ENCODE measurements around the gene FBXW9.
"Not testable (repeated sequence)": the region's sequence is repeated elsewhere in the genome, so short reads cannot be mapped to it uniquely, and the experiment has no call there.

Gene FBXW9

DNA sequence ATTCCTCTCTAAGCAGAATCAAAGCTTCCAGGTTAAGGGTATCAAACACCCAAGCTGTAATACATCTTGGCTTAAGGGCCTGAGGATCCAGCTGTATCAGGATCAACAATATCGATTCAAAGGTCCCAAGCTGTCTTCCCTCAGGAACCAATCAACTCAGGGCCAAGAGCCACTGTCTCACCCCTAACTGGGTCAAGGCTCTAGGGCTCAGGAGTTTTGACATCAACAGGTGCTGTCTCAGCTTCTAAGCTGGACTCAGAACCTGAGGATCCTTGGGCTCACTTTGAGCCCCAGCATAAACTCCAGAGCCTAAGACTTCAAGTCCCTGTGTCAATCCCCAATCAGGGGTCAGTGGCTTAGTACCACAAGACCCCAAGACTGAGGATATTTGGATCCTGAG, 917 bp downstream of the FBXW9 start:
- H3K9me3 ChIP-seq (ENCODE audit: insufficient read depth, low read depth, low read length): no peaks in the 10 kb centered on the region
- peak overlapping the region; percentile 82 for H3K4me3 ChIP-seq (ENCODE audit: low read length)
- WGBS: 89% methylated on average over 1 of the region's 1 CpG
- H3K27ac ChIP-seq (ENCODE audit: low read depth, low read length): no peak overlapping the region
- H3K36me3 ChIP-seq (ENCODE audit: insufficient read depth, low read length): peaks cover 27% of the 10 kb centered on the region
- H3K9ac ChIP-seq (ENCODE audit: low read depth, low read length): peak overlapping the region; percentile 74
- no peaks in the 10 kb centered on the region for H3K4me1 ChIP-seq (ENCODE audit: insufficient read depth, low read length)
- H3K27me3 ChIP-seq (ENCODE audit: insufficient read depth, low read length): no peaks in the 10 kb centered on the region

- Histone ChIP-seq H3K27ac (ENCODE audit: low read depth, low read length) (no peak overlapping the region), H3K27me3 (ENCODE audit: insufficient read depth, low read length) (no peaks in the 10 kb centered on the region), H3K9ac (ENCODE audit: low read depth, low read length) (no peak overlapping the region), H3K9me3 (ENCODE audit: insufficient read depth, low read depth, low read length) (no peaks in the 10 kb centered on the region), H3K4me1 (ENCODE audit: insufficient read depth, low read length) (no peaks in the 10 kb centered on the region), H3K36me3 (ENCODE audit: insufficient read depth, low read length) (peaks cover 23% of the 10 kb centered on the region), H3K4me3 (ENCODE audit: low read length) (0 out of 2 replicates have a peak overlapping the region, but pooled peaks have one; percentile 82)
- WGBS: 84% methylated on average over 2 of the region's 2 CpGs
These were observed 1.3 kb downstream of the FBXW9 start for GRCh38 chr19:12695096-12695495.

DNA sequence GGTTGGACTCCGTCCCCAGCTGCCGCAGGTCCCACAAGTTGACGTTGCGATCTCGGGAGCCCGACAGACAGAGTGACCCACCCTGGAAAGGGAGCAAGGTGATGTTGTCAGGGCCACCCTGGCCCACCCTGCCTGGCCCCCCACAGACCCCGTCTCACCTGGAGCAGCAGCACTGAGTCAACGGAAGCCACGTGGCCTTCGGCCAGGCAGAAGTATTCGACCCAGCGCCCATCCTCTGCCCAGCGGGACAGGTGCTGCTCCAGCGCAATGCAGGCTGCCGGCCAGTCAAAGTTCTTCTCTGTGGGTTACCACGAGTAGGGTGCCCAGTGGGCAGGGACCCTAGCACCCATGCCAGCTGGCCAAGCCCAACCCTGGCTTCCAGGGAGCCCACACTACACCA, 1.8 kb downstream of the FBXW9 start:
- H3K27ac ChIP-seq (ENCODE audit: low read depth, low read length): no peak overlapping the region
- no peak overlapping the region for H3K4me3 ChIP-seq (ENCODE audit: low read length)
- no peaks in the 10 kb centered on the region for H3K4me1 ChIP-seq (ENCODE audit: insufficient read depth, low read length)
- peaks cover 19% of the 10 kb centered on the region for H3K36me3 ChIP-seq (ENCODE audit: insufficient read depth, low read length)
- WGBS: 94% methylated on average over 16 of the region's 16 CpGs
- H3K9ac ChIP-seq (ENCODE audit: low read depth, low read length): no peak overlapping the region
- no peaks in the 10 kb centered on the region for H3K27me3 ChIP-seq (ENCODE audit: insufficient read depth, low read length)
- no peaks in the 10 kb centered on the region for H3K9me3 ChIP-seq (ENCODE audit: insufficient read depth, low read depth, low read length)

- H3K4me3 ChIP-seq (ENCODE audit: low read length): no peak overlapping the region
- no peaks in the 10 kb centered on the region for H3K4me1 ChIP-seq (ENCODE audit: insufficient read depth, low read length)
- no peak overlapping the region for H3K9ac ChIP-seq (ENCODE audit: low read depth, low read length)
- H3K36me3 ChIP-seq (ENCODE audit: insufficient read depth, low read length): peaks cover 6% of the 10 kb centered on the region; the same call in 1 of the 2 replicates
- no peaks in the 10 kb centered on the region for H3K9me3 ChIP-seq (ENCODE audit: insufficient read depth, low read depth, low read length)
- no peak overlapping the region for H3K27ac ChIP-seq (ENCODE audit: low read depth, low read length)
- H3K27me3 ChIP-seq (ENCODE audit: insufficient read depth, low read length): no peaks in the 10 kb centered on the region
- WGBS: 95% methylated on average over 5 of the region's 5 CpGs
These were observed 3.5 kb downstream of the FBXW9 start for GRCh38 chr19:12692960-12693359.

DNA sequence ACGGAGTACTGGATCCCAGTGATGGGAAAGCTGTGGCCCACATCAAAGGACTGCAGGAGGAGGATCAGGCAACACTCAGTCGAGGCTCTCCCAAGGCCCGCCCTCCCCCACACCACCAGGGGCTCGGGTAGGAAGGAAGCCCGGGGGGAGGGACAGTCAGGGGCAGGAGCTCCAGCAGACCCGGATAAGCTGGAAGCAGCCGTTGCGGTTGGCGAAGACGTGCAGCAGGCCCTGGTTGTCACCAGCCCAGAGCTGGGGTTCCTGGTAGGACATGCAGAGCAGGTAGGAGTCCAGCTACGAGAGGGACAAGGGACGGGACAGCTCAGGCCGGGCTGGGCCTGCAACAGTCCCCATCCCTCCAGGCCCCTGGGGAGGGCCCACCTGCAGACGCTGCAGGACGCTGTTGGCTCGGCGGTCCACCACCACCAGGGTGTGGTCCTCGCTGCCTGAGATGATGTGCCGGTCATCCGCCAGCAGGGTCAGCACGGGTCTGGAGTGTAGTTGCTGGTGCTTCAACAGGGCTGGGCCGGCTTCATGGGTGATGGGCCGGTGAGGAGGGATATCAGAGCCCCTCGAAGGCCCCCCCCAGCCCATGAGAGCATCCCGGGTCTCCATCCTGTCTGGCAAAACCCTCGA, 6.7 kb downstream of the FBXW9 start:
- Histone ChIP-seq H3K9ac (ENCODE audit: low read depth, low read length) (no peak overlapping the region), H3K27me3 (ENCODE audit: insufficient read depth, low read length) (no peaks in the 10 kb centered on the region), H3K36me3 (ENCODE audit: insufficient read depth, low read length) (peaks cover 3% of the 10 kb centered on the region; the same call in 1 of the 2 replicates), H3K9me3 (ENCODE audit: insufficient read depth, low read depth, low read length) (no peaks in the 10 kb centered on the region), H3K27ac (ENCODE audit: low read depth, low read length) (no peak overlapping the region), H3K4me1 (ENCODE audit: insufficient read depth, low read length) (no peaks in the 10 kb centered on the region), H3K4me3 (ENCODE audit: low read length) (no peak overlapping the region)
- 91% methylated on average over 26 of the region's 26 CpGs for WGBS

- no peak overlapping the region for H3K4me3 ChIP-seq (ENCODE audit: low read length)
These were observed 7.4 kb downstream of the FBXW9 start for GRCh38 chr19:12689012-12689411.

DNA sequence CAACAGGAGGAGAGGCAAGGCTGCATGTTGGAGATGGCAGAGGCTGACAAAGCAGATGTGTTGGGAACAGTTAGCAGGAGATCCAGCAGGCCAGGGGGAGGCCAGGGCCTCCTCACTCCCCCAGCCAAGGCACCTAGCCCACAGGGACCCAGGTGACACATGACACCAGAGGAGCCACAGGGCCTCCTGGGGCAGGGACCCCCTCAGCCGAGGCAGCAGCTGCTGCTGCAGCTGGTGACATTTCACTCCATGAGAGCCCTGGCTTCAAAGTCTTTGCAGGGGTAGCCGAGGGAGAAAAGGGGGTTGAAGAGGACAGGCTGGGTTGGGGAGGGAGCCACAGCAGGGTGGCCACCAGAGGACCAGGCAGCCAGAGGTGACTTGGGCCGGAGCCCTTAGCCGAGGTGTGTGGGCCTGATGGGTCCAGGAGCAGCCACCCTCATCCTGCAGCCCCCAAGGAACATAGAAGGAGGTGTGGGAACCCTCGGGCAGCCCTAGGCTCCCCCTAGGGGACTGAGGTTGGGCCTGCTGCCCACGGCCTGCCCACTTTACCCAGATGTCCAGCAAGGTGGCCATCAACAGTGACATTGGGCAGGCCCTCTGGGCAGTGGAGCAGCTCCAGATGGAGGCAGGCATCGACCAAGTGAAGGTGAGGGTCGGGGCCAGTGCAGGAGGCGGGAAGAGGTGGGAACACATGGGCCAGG, 8.8 kb downstream of the FBXW9 start, which contains the start of gene GNG14:
Gene GNG14 (plus strand): TSS at position 503 of the 701 bp plus-strand sequence. CDS start 51 bp downstream, at position 554.
- no peaks in the 10 kb centered on the region for H3K9me3 ChIP-seq (ENCODE audit: insufficient read depth, low read depth, low read length)
- no peak within 1 kb of the TSS for H3K27ac ChIP-seq (ENCODE audit: low read depth, low read length)
- no peak within 1 kb of the TSS for H3K4me3 ChIP-seq (ENCODE audit: low read length)
- WGBS: 91% methylated on average over 9 of the region's 9 CpGs
- H3K27me3 ChIP-seq (ENCODE audit: insufficient read depth, low read length): no peaks in the 10 kb centered on the region
- H3K36me3 ChIP-seq (ENCODE audit: insufficient read depth, low read length): 0 out of 2 replicates have a peak, but pooled peaks cover 1% of the 10 kb centered on the region
- no peak within 1 kb of the TSS for H3K9ac ChIP-seq (ENCODE audit: low read depth, low read length)
- H3K4me1 ChIP-seq (ENCODE audit: insufficient read depth, low read length): no peaks in the 10 kb centered on the region

More at GRCh38 chr19:12689012-12689411, 7.4 kb downstream of the FBXW9 start:
- Histone ChIP-seq H3K27ac (ENCODE audit: low read depth, low read length) (no peak overlapping the region), H3K27me3 (ENCODE audit: insufficient read depth, low read length) (no peaks in the 10 kb centered on the region), H3K36me3 (ENCODE audit: insufficient read depth, low read length) (peaks cover 3% of the 10 kb centered on the region; the same call in 1 of the 2 replicates), H3K9ac (ENCODE audit: low read depth, low read length) (no peak overlapping the region), H3K4me1 (ENCODE audit: insufficient read depth, low read length) (no peaks in the 10 kb centered on the region), H3K9me3 (ENCODE audit: insufficient read depth, low read depth, low read length) (no peaks in the 10 kb centered on the region)
- 97% methylated on average over 12 of the region's 12 CpGs for WGBS

- no peaks in the 10 kb centered on the region for H3K36me3 ChIP-seq (ENCODE audit: insufficient read depth, low read length)
- H3K9me3 ChIP-seq (ENCODE audit: insufficient read depth, low read depth, low read length): no peaks in the 10 kb centered on the region
- H3K9ac ChIP-seq (ENCODE audit: low read depth, low read length): no peak overlapping the region
- 94% methylated on average over 3 of the region's 3 CpGs for WGBS
- no peaks in the 10 kb centered on the region for H3K27me3 ChIP-seq (ENCODE audit: insufficient read depth, low read length)
- H3K4me3 ChIP-seq (ENCODE audit: low read length): no peak overlapping the region
- no peaks in the 10 kb centered on the region for H3K4me1 ChIP-seq (ENCODE audit: insufficient read depth, low read length)
- no peak overlapping the region for H3K27ac ChIP-seq (ENCODE audit: low read depth, low read length)
These were observed 10.6 kb downstream of the FBXW9 start for GRCh38 chr19:12685831-12686230.

GRCh38 chr19:12681074-12681987, 15.1 kb downstream of the FBXW9 start, which contains the start of gene DHPS:
Gene DHPS, minus strand, starts transcription at chr19:12681880. Its CDS starts 114 bp downstream, at chr19:12681766.
- WGBS: under 1% methylated on average over 68 of the region's 68 CpGs
- Histone ChIP-seq H3K4me3 (ENCODE audit: low read length) (peak within 1 kb of the TSS; percentile 91), H3K9ac (ENCODE audit: low read depth, low read length) (peak within 1 kb of the TSS; percentile 99), H3K27me3 (ENCODE audit: insufficient read depth, low read length) (no peaks in the 10 kb centered on the region), H3K9me3 (ENCODE audit: insufficient read depth, low read depth, low read length) (no peaks in the 10 kb centered on the region), H3K4me1 (ENCODE audit: insufficient read depth, low read length) (no peaks in the 10 kb centered on the region), H3K36me3 (ENCODE audit: insufficient read depth, low read length) (peaks cover 37% of the 10 kb centered on the region), H3K27ac (ENCODE audit: low read depth, low read length) (peak within 1 kb of the TSS; percentile 99)

DNA sequence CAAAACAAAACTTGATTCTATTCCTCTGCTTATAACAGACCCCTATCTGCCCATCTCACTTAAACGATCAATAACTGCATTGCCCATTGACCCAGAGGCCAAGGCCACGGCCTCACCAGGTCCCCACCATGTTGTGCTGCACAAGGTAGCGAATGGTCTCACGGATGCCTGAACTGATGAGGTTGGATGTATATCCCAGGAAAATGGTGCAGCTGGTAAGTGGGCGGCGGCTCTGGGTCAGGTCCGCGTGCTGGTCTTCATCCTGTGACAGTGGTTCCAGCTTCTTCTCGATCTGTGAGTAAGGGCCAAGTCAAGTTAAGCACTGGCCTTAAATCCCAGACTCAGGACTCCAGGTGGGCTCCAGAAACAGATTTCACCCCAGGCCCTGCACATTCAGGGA, 16.4 kb downstream of the FBXW9 start:
- WGBS: 96% methylated on average over 9 of the region's 9 CpGs
- Histone ChIP-seq H3K36me3 (ENCODE audit: insufficient read depth, low read length) (peaks cover 50% of the 10 kb centered on the region), H3K27me3 (ENCODE audit: insufficient read depth, low read length) (no peaks in the 10 kb centered on the region), H3K4me1 (ENCODE audit: insufficient read depth, low read length) (no peaks in the 10 kb centered on the region), H3K27ac (ENCODE audit: low read depth, low read length) (no peak overlapping the region), H3K9me3 (ENCODE audit: insufficient read depth, low read depth, low read length) (no peaks in the 10 kb centered on the region), H3K9ac (ENCODE audit: low read depth, low read length) (no peak overlapping the region), H3K4me3 (ENCODE audit: low read length) (no peak overlapping the region)

DNA sequence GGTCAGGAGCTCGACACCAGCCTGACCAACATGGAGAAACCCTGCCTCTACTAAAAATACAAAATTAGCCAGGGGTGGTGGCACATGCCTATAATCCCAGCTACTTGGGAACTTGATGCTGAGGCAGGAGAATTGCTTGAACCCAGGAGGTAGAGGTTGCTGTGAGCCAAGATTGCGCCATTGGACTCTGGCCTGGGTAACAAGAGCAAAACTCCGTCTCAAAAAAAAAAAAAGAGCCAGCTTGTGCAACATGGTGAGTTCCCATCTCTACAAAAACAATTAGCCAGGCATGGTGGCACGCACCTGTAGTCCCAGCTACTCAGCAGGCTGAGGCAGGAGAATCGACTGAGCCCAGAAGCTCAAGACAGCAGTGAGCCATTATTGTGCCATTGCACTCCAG, 18.4 kb downstream of the FBXW9 start:
- not testable (repeated sequence) for H3K9me3 ChIP-seq (ENCODE audit: insufficient read depth, low read depth, low read length)

More for the DNA sequence above, 18.4 kb downstream of the FBXW9 start:
- H3K4me3 ChIP-seq (ENCODE audit: low read length); H3K27me3 ChIP-seq (ENCODE audit: insufficient read depth, low read length); H3K9ac ChIP-seq (ENCODE audit: low read depth, low read length); H3K27ac ChIP-seq (ENCODE audit: low read depth, low read length); H3K4me1 ChIP-seq (ENCODE audit: insufficient read depth, low read length): not testable (repeated sequence)
- 97% methylated on average over 5 of the region's 5 CpGs for WGBS
- peaks cover 70% of the 10 kb centered on the region for H3K36me3 ChIP-seq (ENCODE audit: insufficient read depth, low read length)
